Measurements from ENCODE around the gene MYEF2. TPM values are rescaled to one million over a fixed set of nuclear protein-coding genes. Genes with fewer than 3 reads are reported as not detected.

MYEF2 gene
- total and polyA plus RNA-seq, 10 of the 15 experiments (the other 5 are each of a cell fraction or from before 2014, with no cell fraction given): 9.2 to 47.0 (median 19.9) TPM

Other genes starting within 250 kb of the MYEF2 start
- not detected in 2 replicates for gene SLC24A5, start 57.3 kb downstream of the MYEF2 start, total RNA-seq (2014; rRNA removed)
- gene SLC24A5, start 57.3 kb downstream of the MYEF2 start, total RNA-seq (2014; rRNA removed; fragmentation: Illumina TruSeq; extraction: Trizol): not detected in 2 replicates
- not detected in 2 replicates for gene SLC24A5, start 57.3 kb downstream of the MYEF2 start, total RNA-seq (2021)
- 0.04 TPM in 1 of 2 replicates, not detected in the other for gene SLC24A5, start 57.3 kb downstream of the MYEF2 start, polyA plus RNA-seq (2011; rRNA removed)
- gene SLC24A5, start 57.3 kb downstream of the MYEF2 start, polyA plus RNA-seq (2014; fragmentation: Illumina TruSeq; extraction: Trizol): not detected in 2 replicates
- not detected for gene SLC24A5, start 57.3 kb downstream of the MYEF2 start, polyA plus RNA-seq (2014; fragmentation: Nextera tagmentation; extraction: Ambion mirVana)
- gene SLC24A5, start 57.3 kb downstream of the MYEF2 start, polyA plus RNA-seq (2014; rRNA removed): not detected in 2 replicates
- gene SLC24A5, start 57.3 kb downstream of the MYEF2 start, polyA plus RNA-seq (2016; fragmentation: Nextera tagmentation; extraction: Ambion mirVana): not detected
- not detected in 2 replicates for gene CTXN2, start 13.4 kb upstream of the MYEF2 start, total RNA-seq (2014; rRNA removed)
- 0.09 TPM in 1 of 2 replicates, not detected in the other for gene CTXN2, start 13.4 kb upstream of the MYEF2 start, total RNA-seq (2014; rRNA removed; fragmentation: Illumina TruSeq; extraction: Trizol)
- not detected in 2 replicates for gene CTXN2, start 13.4 kb upstream of the MYEF2 start, total RNA-seq (2021)
- not detected in 2 replicates for gene CTXN2, start 13.4 kb upstream of the MYEF2 start, polyA plus RNA-seq (2011; rRNA removed)
- 0.01 TPM in 1 of 2 replicates, not detected in the other for gene CTXN2, start 13.4 kb upstream of the MYEF2 start, polyA plus RNA-seq (2014; fragmentation: Illumina TruSeq; extraction: Trizol)
- not detected for gene CTXN2, start 13.4 kb upstream of the MYEF2 start, polyA plus RNA-seq (2014; fragmentation: Nextera tagmentation; extraction: Ambion mirVana)
- not detected in 2 replicates for gene CTXN2, start 13.4 kb upstream of the MYEF2 start, polyA plus RNA-seq (2014; rRNA removed)
- gene CTXN2, start 13.4 kb upstream of the MYEF2 start, polyA plus RNA-seq (2016; fragmentation: Nextera tagmentation; extraction: Ambion mirVana): not detected
- under 0.01 TPM in 1 of 2 replicates, not detected in the other for gene SLC12A1, start 28.0 kb upstream of the MYEF2 start, total RNA-seq (2014; rRNA removed)
- not detected in 2 replicates for gene SLC12A1, start 28.0 kb upstream of the MYEF2 start, total RNA-seq (2014; rRNA removed; fragmentation: Illumina TruSeq; extraction: Trizol)
- not detected in 2 replicates for gene SLC12A1, start 28.0 kb upstream of the MYEF2 start, total RNA-seq (2021)
- 0.03 TPM in 1 of 2 replicates, not detected in the other for gene SLC12A1, start 28.0 kb upstream of the MYEF2 start, polyA plus RNA-seq (2011; rRNA removed)
- not detected in 2 replicates for gene SLC12A1, start 28.0 kb upstream of the MYEF2 start, polyA plus RNA-seq (2014; fragmentation: Illumina TruSeq; extraction: Trizol)
- gene SLC12A1, start 28.0 kb upstream of the MYEF2 start, polyA plus RNA-seq (2014; fragmentation: Nextera tagmentation; extraction: Ambion mirVana): not detected
- 0.06 TPM in 1 of 2 replicates, not detected in the other for gene SLC12A1, start 28.0 kb upstream of the MYEF2 start, polyA plus RNA-seq (2014; rRNA removed)
- gene SLC12A1, start 28.0 kb upstream of the MYEF2 start, polyA plus RNA-seq (2016; fragmentation: Nextera tagmentation; extraction: Ambion mirVana): not detected
- 147 and 152 TPM in 2 replicates for gene DUT, start 153.1 kb upstream of the MYEF2 start, total RNA-seq (2014; rRNA removed)
- 96.8 and 108 TPM in 2 replicates for gene DUT, start 153.1 kb upstream of the MYEF2 start, total RNA-seq (2014; rRNA removed; fragmentation: Illumina TruSeq; extraction: Trizol)
- gene DUT, start 153.1 kb upstream of the MYEF2 start, total RNA-seq (2021): 272 and 292 TPM in 2 replicates
- gene DUT, start 153.1 kb upstream of the MYEF2 start, polyA plus RNA-seq (2011; rRNA removed): 147 and 250 TPM in 2 replicates
- 142 and 146 TPM in 2 replicates for gene DUT, start 153.1 kb upstream of the MYEF2 start, polyA plus RNA-seq (2014; fragmentation: Illumina TruSeq; extraction: Trizol)
- gene DUT, start 153.1 kb upstream of the MYEF2 start, polyA plus RNA-seq (2014; fragmentation: Nextera tagmentation; extraction: Ambion mirVana): 10 to 100 TPM; 20.1 to 88.1 TPM
- gene DUT, start 153.1 kb upstream of the MYEF2 start, polyA plus RNA-seq (2014; rRNA removed): 159 and 161 TPM in 2 replicates
- gene DUT, start 153.1 kb upstream of the MYEF2 start, polyA plus RNA-seq (2016; fragmentation: Nextera tagmentation; extraction: Ambion mirVana): 100 to 1,000 TPM; 449 to 452 TPM